HG03558 (cell line): ENCODE data around the gene TMEM11.

Source experiments
- ATAC-seq: cut with Tn5 transposase; IDR thresholded peaks from one replicate; pipeline ENCODE4 v1.9.1; 2021; ENCODE audit warnings: moderate number of reproducible peaks; ENCODE audit not compliant: unreplicated experiment; ENCODE audit errors: extremely low read depth

Gene TMEM11

DNA sequence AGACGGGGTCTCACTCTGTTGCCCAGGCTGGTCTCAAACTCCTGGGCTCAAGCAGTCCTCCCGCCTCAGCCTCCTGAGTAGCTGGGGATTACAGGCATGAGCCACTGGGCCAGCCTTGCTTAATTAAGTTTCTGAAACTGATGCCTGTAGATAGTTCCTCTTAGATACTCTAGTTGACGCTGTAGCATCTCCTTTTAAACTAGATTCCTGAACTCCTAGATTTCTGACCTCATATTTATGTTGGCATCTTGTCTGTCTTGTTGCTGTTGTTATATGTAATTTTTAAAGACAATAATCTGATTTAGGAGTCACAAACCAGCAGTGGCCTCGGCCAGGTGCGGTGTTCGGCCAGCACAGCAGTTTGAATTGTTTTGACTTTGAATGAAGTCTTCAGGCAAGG is 49.7 kb downstream of the TMEM11 start:
- ATAC-seq: no peak

DNA sequence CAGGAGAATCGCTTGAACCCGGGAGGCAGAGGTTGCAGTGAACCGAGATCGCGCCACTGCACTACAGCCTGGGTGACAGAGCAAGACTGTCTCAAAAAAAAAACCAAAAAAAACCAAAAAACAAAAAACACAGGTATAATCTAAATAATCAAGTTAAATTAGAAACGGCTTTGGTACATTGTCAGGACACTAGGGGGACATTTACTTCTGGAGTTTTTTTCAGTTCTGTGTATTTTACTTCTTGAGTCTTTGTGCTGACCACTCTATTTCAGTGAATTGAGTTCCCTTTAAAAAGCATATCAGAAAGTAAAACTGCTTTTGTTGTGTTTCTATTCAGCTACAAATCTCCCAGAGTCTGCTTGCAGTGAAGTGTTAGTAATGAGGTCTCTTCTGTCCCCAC is 50.9 kb downstream of the TMEM11 start:
- ATAC-seq: no peak

DNA sequence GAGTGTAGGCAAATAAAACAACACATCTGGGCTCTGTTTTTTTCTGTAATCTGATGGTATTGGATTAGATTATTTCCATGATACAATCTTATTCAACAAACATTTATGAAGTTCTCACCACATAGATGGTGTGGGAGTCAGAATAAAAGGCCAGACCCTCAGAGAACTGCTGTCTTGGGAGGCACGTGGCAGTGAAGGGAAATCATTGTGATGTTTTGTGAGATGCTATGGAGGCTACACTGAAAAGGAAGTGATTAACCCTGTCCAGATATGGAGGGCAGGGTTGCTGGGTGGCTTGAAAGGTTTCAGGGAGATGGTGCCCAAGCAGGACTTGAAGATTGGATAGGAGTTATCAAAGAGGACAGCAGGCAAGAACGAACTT is 51.6 kb downstream of the TMEM11 start:
- no peak for ATAC-seq

DNA sequence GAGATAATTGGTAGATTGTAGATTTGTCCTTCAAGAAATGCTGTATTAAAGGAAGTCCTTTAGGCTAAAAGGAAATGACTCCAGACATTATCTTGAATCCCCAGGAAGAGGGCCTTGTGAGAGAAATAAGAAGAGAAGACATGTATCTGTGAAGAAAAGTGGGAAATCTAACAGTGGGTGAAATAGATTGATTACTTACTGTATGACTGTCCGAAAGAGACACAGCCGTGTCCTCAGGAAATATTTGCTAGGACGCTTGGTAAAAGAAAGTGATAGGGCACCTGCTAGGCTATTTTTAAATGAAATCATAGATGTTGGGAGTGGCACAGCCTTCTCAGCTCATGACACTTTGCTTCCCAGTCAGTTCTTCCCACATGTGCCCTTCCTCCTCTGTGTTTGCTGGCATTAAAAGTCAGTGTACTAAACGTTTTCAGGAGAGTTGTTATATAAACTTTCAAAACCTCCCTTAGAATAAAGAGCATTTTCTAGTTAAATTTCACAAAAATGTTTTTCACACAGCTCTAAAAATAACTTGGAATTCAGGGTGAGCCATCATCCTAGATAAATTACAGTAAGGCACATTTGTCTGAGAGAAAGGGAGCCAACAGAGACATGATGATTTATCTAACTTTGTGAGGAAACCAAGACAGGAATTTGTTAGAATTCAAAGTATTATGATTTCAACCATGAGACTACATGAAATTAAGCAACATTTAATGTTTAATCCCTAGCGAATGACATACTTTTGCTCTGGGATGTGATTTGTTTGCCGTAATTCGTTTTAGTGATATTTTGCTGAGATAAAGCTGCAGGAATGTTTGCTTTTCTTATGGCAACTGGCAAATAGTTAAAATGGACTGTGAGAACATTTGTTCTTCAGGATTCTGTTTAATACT is 52.2 kb downstream of the TMEM11 start:
- no peak for ATAC-seq

DNA sequence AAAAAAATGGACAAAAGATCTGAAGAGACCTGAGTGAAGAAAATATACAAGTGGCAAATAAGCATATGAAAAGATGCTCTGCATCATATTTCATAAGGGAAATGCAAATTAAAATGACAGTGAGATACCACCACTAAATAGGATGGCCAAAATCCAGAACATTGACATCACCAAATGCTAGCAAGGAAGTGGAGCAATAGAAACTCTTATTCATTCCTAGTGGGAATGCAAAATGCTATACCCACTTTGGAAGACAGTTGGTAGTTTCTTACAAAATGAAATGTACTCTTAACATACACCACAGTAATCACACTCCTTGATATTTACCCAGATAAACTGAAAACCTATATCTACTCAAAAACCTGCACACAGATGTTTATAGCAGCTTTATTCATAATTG is 53.6 kb downstream of the TMEM11 start:
- ATAC-seq: no peak

DNA sequence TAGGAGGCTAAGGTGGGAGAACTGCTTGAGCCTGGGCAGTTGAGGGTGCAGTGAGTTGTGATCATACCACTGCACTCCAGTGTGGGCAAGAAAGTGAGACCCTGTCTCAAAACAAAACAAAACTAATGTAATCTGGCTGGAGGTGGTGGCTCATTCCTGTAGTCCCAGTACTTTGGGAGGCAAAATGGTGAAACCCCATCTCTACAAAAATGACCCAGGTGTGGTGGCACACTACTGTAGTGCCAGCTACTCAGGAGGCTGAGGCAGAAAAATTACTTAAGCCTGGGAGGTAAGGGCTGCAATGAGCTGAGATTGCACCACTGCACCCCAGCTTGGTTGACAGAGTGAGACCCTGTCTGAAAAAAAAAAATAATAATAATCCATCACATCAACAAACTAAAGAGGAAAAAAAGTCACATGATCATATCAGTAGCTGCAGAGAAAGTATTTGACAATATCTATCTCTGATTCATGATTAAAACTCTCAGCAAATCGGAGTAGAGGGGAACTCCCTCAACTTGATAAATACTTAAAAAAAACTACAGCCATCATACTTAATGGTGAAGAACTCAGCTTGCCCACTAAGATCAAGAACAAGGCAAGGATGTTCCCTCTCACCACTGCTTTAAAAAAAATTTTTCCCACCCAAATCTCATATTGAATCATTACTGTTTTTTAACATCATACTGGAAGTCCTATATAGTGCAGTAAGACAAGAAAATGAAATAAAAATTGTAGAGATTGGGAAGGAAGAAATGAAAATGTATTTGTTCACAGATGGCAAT is 56.2 kb downstream of the TMEM11 start:
- ATAC-seq: no peak

DNA sequence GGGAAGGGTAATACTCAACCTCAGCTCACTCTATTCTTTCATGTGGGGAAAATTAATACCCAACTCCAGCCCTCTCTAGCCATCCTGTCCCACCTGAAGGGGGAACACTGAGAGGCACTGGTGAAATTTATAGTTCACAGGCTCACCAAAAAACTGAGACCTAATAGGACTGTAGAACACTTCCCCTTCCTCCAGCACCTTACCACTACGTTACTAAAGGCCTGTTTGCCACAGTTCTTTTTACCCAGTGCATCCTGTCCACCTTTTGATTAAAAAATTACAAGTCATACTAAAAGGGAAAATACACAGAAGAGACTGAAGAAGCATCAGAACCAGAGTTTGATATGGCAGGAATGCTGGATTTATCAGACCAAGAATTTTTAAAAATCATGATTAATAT is 61.2 kb downstream of the TMEM11 start:
- ATAC-seq: no peak

DNA sequence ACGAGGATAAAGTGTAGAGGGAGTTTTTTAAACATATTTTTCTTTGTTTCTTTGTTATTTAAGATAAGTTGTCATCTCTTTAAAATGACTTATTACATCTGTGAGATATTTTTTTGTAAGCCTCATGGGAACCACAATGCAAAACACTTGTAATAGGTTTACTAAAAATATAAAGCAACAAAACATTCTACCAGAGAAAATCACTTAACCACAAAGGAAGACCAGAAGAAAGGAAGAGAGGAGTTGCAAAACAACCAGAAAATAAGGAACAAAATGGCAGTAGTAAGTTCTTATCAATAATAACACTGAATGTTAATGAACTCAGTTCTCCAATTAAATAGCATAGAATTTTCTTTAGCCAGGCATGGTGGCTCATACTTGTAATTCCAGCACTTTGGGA is 64.3 kb downstream of the TMEM11 start:
- ATAC-seq: no peak
